HS-5 (cell line): ENCODE measurements around the gene RASGRF1.
"Not testable (repeated sequence)": the region's sequence is repeated elsewhere in the genome, so short reads cannot be mapped to it uniquely, and the experiment has no call there.

ENCODE experiments used
- DNase-seq: peaks from one replicate; pipeline ENCODE4 v3.0.0-alpha.2; 2012; ENCODE audit warnings: low read depth

Gene RASGRF1

GRCh38 chr15:79041601-79042168 is 48.9 kb downstream of the RASGRF1 start:
- DNase-seq, result no peak

GRCh38 chr15:79037848-79038247 is 52.7 kb downstream of the RASGRF1 start:
- DNase-seq, result no peak

- DNase-seq, result no peak
Measured at GRCh38 chr15:79036323-79036722, 54.3 kb downstream of the RASGRF1 start.

GRCh38 chr15:79035814-79036213 is 54.8 kb downstream of the RASGRF1 start:
- DNase-seq, result no peak

GRCh38 chr15:79035111-79035601 is 55.4 kb downstream of the RASGRF1 start:
- no peak for DNase-seq

GRCh38 chr15:79034284-79034683 is 56.3 kb downstream of the RASGRF1 start:
- DNase-seq, result no peak

- no peak for DNase-seq
Measured at GRCh38 chr15:79032656-79033055, 57.9 kb downstream of the RASGRF1 start.

GRCh38 chr15:79031821-79032220 is 58.8 kb downstream of the RASGRF1 start:
- no peak for DNase-seq

GRCh38 chr15:79031201-79031600 is 59.4 kb downstream of the RASGRF1 start:
- DNase-seq, result no peak

GRCh38 chr15:79030470-79030869 is 60.1 kb downstream of the RASGRF1 start:
- DNase-seq, result no peak

GRCh38 chr15:79028411-79028964 is 62.1 kb downstream of the RASGRF1 start:
- DNase-seq, result no peak

- no peak for DNase-seq
Measured at GRCh38 chr15:79027532-79028410, 62.8 kb downstream of the RASGRF1 start.

GRCh38 chr15:79025802-79026201 is 64.8 kb downstream of the RASGRF1 start:
- no peak for DNase-seq

GRCh38 chr15:79025201-79025600 is 65.4 kb downstream of the RASGRF1 start:
- no peak for DNase-seq

- not testable (repeated sequence) for DNase-seq
Measured at GRCh38 chr15:79024493-79024892, 66.1 kb downstream of the RASGRF1 start.

GRCh38 chr15:79023918-79024317 is 66.7 kb downstream of the RASGRF1 start:
- no peak for DNase-seq

- DNase-seq, result no peak
Measured at GRCh38 chr15:79023546-79023890, 67.1 kb downstream of the RASGRF1 start.

GRCh38 chr15:79018960-79019359 is 71.6 kb downstream of the RASGRF1 start:
- no peak for DNase-seq

GRCh38 chr15:79017953-79018352 is 72.6 kb downstream of the RASGRF1 start:
- DNase-seq, result no peak

- no peak for DNase-seq
Measured at GRCh38 chr15:79016527-79017170, 73.9 kb downstream of the RASGRF1 start.

- DNase-seq, result no peak
Measured at GRCh38 chr15:79015416-79015815, 75.2 kb downstream of the RASGRF1 start.

GRCh38 chr15:79010278-79010677 is 80.3 kb downstream of the RASGRF1 start:
- no peak for DNase-seq

- DNase-seq, result no peak
Measured at GRCh38 chr15:79009379-79009778, 81.2 kb downstream of the RASGRF1 start.
